Stimulated activated CD4-positive, alpha-beta T cell treated with anti-CD3 and anti-CD28 coated beads, Interleukin-4, amount 100 ng/mL, for 1 hour (primary cell): ENCODE data around the gene SLC6A3.

Source experiments
- DNase-seq: peaks from one replicate; pipeline ENCODE4 v3.0.0-alpha.2; 2020

SLC6A3 gene

DNA sequence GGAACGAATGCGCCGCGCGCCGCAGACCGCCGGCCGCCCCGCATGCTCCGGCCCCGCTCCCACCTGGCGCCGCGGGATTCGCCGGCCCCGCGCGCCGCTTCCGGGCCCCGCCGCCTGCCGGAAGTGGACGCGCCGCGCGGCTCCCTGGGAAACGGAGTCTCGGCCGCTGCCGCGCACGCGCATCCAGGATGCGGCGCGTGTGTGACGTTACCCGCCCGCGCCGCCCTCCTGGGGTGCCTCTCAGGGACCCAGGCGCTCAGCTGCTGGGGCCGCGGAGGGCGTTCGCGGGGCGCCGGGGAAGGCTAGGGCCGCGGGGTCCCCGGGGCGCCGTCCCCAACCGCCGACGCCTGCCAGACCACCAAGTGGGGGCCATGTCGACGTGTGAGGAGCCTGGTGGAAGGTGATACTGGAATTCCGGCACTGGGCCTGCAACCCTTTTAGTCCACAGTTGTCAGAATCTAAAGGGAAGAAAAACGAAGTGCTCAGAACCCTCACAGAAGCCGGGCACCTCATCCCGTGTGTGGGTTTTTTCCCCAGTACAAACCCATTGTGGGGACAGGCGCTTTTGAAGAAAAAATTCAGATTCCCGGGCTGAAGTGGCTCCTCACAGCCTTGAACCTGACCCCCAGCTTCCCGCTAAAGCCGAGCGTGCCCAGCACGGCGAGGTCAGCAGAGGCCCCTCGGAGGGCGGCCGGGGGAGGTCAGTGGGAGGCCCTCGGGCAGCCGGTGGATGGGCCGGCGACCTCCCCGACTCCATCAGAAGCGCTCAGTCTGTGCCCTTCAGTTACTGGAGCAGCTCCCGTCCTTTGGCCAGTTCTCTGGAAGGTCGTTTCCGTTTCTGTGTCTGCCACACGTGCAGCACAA is 100.0 kb downstream of the SLC6A3 start, which contains the start of gene CLPTM1L:
TSS of gene CLPTM1L (minus strand) at position 125 of the 864 bp plus-strand sequence. CDS start 258 bp downstream, outside the sequence.
- peak; percentile 89 for DNase-seq

DNA sequence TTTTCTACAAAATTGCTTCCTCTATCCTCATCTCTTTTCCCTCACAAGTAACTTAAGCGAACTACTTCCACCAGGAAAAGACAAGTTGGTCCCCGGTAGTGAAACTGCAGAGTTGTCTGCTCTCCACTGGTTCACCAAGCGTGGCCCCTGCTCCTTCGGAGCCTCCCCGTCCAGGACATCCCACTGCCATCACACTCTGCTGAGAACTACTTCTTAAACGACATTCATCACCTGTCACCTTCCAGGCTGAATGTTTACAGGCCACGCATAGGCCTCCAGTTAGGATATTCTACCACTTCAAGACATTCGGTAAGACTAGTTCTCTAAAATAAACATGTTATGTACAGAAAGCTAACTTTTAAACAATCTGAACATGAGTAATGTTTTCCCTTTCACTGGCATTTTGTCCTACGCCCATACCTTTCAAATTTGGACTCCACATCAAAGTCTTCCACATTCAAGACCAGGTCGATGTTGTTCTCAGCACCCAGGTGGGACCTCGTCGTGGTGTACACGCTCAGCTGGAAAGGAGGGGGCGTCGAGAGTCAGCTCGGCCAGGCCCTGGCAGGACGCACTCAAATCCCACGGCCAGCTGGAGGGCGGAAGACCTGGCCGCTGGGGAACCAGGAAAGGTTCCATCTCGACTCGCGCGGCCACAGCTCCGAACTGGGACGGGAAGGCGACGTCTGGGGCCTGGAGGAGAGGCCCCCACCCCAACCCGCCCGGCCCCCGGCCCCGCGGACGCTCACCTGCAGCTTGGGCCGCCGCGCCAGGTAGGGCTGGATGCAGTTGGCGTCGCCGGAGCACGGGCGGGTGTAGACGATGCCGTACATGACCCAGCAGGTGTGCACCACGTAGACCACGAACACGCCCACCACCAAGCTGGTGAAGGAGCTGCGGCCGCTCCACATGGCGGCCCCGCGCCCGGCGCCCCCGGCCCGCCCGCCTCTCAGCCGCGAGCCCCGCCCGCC is 101.0 kb downstream of the SLC6A3 start:
- DNase-seq, result peak; percentile 34

DNA sequence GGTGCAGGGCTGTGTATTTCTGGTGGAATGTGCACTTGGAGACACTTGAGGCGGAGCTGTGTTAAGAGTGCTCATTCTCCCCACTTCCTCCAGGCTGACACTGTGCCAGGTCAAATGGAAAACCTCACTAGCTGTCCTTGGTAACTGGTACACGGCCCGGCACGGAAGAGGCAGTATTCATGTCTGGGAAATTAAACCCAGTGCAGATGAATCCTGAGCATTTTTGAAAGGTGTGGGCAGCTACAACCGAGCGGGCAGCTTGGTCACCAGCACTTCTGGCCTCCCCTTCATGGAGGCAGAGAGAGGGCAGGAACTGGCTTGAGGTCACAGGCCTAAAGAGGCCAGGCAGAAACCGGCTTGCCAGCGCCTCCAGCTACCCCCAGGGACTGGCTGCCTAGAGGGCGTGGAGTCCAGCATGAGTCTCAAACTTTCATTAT is 101.9 kb downstream of the SLC6A3 start:
- no peak for DNase-seq
